GM12892 (cell line): Measurements from ENCODE around the gene PIMREG.

Source experiments
- DNase-seq: peaks from one replicate; pipeline ENCODE4 v3.0.0; 2011; ENCODE audit not compliant: insufficient read length
- FAIRE-seq: peaks from 2 replicates; lab custom pipeline; 2011; peaks lifted over from hg19 to GRCh38; lab: Jason Lieb, UNC
- POLR2A ChIP-seq: IDR thresholded peaks from 2 replicates; pipeline ENCODE4 v1.6.1; 2011; ENCODE audit warnings: low read depth, low read length, control low read depth
- POLR2AphosphoS5 ChIP-seq: IDR thresholded peaks from 2 replicates; pipeline ENCODE4 v1.6.1; 2011; ENCODE audit warnings: low read depth, low read length, control low read depth
- TAF1 ChIP-seq: IDR thresholded peaks from 2 replicates; pipeline ENCODE4 v1.6.1; 2011; ENCODE audit warnings: low read depth, mild to moderate bottlenecking, control low read depth, low read length, borderline replicate concordance

The PIMREG gene

DNA sequence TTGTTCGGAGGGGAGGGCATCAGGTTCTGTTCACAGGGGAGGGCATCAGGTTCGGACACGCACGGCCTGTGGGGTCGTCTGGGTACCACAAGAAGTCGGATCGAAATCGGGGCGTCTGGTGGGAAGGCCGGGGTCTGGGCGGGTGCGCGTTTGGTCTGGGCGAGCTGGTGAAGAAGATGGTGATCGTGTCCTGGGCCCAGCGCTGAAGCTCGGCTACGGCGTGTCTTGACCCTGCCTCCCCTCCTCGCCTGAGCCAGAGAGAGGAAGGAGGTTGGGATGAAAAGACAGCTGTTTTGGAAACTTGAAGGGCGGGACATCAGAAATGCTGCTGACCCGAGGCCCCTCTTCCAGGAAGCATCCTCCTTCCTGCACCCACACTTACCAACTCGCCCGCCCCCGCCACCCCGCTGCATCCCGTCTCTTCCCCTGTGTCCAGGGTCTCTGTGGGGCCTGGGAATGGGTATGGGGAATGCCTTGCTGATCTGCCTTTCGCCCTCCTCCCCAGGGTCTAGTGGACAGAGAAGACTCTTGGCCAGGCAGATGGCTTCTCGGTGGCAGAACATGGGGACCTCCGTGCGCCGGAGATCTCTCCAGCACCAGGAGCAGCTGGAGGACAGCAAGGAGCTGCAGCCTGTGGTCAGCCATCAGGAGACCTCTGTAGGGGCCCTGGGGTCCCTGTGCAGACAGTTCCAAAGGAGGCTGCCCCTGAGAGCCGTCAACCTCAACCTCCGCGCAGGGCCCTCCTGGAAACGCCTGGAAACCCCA is 498 bp downstream of the PIMREG start:
- FAIRE-seq (no peak), DNase-seq (no peak)
- TF ChIP-seq TAF1: 0 out of 2 replicates have a peak, but pooled peaks have one; percentile 6
- TF ChIP-seq POLR2A: no peak
- TF ChIP-seq POLR2AphosphoS5: no peak

DNA sequence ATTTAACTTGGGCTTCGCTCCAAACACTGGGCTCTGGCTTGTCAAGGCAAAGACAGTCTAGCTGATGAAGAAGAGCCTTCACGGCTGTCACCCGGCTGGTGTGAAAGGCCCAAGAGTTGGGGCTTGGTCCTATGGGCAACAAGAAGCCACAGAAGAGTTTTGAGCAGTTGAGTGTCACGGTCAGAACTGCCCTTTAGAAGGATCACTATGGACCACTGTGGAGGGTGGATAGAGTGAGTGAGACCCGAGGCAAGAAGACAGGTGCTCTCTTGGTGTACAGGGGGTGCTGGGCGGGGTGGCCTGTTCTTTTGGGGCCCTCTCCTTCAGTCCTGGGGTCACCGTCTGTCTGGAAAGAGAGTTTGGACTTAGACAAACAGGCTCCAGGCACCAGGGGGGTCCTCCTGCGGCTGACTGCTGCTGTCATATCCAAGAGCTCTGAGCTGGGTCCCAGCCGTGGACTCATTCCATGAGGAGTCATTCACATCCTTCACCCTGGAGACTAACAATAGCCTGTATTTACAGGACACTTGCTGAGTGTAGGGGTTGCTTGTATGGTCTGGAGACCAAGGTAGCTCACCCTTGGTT is 2.4 kb downstream of the PIMREG start:
- no peak for DNase-seq
- no peak for TF ChIP-seq TAF1
- no peak for TF ChIP-seq POLR2A
- TF ChIP-seq POLR2AphosphoS5: no peak
- FAIRE-seq: no peak

DNA sequence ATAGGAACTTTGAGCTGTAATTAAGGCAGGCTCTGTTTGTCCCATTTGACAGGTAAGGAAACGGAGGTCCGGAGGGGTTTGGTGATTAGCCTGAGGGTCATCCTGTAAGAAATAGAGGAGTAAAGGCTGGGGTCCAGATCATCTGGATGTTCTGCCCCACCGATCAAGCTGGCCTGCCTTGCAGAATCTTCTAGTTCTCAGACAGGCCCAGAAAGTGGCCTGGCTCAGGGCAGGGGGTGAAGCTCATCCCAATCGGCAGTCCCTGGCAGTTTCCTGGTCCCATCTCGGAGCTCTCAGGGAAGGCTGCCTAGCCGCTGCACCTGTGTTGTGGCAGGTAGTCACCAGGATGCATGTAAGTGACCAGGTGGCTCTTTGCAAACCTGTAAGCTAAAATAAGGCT is 4.2 kb downstream of the PIMREG start:
- TF ChIP-seq POLR2AphosphoS5 (no peak), TAF1 (no peak), POLR2A (no peak)
- DNase-seq: no peak
- no peak for FAIRE-seq

DNA sequence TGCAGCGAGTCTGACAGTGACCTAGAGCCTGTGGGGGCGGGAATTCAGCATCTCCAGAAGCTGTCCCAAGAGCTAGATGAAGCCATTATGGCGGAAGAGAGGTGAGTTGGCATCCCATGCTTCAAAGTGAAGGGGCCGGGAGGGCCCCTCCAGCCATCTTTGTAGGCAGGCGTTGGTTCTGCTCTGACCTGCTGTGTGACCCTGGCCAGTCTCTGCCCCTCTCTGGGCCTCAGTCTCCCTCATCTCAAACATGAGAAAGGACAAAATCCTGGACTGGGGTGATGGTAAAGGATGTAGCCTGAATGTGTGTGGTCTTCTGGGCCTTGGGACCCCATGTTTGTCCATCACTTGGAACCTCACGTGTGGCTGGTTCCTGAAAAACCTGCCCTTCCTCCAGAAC is 5.1 kb downstream of the PIMREG start:
- TF ChIP-seq POLR2A: no peak
- TF ChIP-seq TAF1: no peak
- TF ChIP-seq POLR2AphosphoS5: no peak
- no peak for FAIRE-seq
- DNase-seq: no peak

DNA sequence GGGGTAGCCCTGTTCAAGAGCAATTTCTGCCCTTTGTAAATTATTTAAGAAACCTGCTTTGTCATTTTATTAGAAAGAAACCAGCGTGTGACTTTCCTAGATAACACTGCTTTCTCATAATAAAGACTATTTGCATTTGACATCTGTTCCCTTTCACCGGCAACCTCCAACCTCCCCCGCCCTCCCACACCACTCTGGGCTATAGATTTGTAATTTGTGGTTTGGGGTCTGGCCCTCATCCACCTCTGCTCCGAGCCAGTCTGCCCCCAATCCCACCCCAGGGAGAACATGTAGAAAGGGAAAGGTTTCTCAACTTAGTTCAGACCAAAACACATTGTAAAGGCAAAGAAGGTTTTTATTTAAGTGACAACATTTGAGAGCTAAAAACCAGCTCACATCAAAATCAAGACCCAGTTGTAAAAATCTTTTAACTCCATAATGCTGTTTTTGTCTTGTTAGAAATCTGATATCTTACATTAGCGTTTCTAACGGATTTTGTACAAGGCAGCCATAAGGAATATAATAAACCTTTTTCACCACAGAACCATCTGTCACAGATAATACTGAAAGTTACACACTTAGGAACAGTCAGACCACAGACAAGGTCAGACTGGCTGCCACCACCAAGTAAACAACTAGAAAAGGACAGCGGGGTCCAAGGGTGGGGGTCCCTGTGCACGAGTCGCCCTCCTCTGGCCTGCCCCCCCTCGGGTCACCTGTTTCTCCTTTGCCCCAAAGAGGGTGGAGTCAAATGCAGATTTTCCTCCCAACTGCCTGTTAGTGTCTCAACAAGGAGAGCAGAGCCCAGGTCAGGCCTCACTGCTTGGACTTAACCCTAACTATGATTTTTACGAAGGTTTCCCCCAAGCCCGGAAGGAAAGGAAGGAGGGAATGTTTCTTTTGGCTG is 6.9 kb downstream of the PIMREG start:
- TF ChIP-seq POLR2A: no peak
- FAIRE-seq: peak; percentile 81
- no peak for DNase-seq

DNA sequence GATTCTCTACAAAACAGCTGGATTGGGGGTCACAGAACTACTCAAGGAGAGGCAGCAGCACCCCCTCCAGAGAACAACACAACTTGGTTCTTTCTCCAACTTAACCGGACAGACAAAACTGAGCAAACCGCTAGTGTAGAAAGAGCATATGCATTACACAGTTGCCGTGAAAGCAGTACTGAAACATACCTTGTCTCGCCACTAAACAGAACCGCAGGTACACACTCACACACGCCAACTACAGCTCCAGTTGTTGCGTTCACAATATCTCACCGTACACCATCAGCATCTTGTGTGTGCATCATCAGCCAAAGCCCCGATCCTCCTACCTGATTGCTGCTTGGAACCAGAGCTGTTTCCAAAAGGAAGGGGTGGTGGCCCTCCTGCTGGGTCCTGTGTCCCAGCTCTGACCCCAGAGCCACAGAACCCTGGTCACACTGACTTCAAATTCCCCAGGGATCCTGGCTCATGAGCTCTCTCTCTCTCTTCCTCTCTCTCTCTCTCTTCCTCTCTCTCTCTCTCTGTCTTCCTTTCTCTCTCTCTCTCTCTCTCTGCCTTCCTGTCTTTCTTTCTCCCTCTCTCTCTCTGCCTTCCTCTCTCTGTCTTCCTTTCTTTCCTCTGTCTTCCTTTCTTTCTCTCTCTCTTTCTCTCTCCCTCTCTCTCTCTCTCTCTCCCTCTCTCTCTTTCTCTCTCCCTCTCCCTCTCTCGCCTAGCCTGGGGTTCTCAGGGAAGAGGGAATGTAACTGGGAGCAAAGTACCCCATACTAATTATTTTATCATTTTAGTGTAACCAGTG is 8.4 kb downstream of the PIMREG start:
- no peak for TF ChIP-seq POLR2AphosphoS5
- no peak for TF ChIP-seq TAF1
- TF ChIP-seq POLR2A: no peak
- DNase-seq (no peak), FAIRE-seq (peak; percentile 87)

DNA sequence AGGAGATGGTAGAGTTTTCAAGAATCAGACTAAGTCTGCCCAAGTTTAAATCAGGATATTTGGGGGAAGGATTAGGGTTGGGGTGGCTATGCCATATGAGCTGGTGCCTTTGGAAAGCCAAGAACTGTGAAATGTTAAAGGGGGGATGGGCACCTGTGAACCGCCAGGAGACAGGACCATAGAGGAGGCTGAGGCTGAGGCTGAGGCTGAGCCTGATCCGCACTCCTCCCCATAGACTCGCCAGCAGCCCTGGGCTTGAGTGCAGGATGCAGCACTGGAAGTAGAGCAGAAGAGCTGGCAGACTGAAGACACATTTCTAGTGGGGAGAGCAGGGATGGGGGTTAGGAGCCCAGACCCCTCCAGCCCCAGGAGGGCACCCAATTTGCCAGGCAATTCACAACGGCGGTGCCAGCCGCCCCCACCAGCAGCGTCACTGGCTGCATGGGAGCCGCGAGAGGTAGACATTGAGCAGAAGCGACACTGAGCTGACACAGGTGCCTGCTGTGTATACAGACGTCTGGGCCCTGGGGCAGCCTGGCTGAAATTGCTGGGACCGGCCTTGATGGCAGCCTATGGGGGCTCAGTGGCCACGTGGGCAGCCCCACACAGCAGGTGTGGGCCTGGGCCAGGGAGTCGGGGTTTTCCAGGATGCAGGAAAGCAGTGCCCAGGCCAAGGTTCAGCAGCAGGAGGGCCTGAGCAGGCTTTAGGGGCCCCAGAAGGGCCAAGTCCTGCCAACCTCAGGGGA is 9.2 kb downstream of the PIMREG start:
- FAIRE-seq (no peak), DNase-seq (no peak)
- TF ChIP-seq TAF1 (no peak), POLR2A (no peak), POLR2AphosphoS5 (no peak)

DNA sequence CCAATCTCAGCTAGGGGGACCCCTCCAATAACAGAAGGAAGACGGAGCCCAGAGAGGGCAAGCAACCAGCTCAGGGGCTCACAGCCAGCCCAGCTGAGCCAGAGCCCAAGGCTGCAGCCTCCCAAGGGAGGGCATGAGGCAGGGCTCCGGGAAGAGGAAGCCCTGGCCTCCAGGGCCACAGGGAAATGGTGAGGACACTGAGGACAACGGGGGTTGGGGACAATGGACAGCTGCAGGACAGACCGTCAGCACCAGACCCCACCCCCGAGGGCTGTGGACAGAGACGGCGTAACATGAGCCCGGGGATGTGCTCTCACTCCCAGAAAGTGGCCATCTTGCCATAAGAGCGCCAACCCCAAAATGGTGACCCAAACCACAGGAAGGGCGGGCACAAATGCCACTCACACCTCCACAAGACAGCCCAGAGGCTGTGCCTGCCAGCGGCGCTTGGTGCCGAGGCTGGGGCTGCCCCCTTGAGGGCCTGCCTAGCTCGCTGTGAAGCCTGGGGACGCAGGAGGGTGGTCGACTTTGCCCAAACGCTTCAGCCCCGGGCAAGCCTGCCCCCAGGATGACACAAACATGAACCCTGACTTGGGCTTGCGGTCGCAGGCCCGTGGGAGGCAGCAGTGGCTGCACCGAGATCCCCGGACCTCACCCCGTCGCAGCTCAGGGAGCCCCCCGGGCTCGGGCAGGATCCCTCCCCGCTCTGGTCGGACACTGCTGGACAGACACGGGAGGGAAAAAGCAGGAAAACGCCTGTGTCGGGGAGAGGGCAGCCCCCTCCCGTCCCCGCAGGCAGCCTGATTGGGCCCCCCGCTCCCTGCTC is 10.5 kb downstream of the PIMREG start:
- FAIRE-seq (no peak), DNase-seq (no peak)
- TF ChIP-seq POLR2AphosphoS5 (no peak), TAF1 (no peak), POLR2A (no peak)

DNA sequence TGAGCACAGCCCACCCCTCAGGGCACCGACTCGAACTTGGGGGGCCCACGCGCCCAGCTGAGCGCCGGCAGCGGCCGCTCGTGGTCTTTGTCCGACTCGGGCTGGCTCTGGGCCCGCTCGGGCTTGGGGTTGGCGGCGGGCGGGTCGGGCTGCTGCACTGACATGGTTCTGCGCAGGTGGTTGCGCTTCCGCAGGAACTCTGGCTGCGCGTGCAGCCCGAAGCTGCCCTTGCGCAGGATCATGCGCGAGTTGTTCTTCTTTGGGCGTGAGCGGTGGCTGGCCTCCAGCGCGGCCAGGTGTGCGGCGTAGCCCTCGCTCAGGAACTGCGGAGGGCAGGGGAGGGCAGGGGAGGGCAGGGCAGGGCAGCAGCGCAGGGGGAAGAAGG is 11.1 kb downstream of the PIMREG start:
- no peak for DNase-seq
- TF ChIP-seq TAF1: no peak
- TF ChIP-seq POLR2A: no peak
- TF ChIP-seq POLR2AphosphoS5: no peak
- peak; percentile 36 for FAIRE-seq

DNA sequence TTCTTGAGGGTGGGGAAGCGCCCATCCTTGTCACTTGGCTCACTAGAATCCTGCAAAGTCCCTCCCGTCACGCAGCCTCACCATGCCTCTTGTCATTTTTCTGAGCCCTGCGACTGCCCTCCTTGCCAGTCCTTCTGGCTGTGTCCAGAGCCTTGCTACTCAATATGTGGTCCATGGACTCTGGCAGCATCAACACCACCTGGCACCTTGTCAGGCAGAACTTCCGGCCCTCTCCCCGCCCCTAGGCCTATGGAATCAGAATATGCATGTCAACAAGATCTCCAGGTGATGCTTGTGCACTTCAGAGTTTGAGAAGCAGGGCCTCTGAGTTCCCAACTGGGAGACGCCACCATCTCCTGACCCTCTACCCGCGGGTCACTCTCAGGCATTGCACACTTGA is 12.1 kb downstream of the PIMREG start:
- FAIRE-seq: no peak
- TF ChIP-seq POLR2A (no peak), TAF1 (no peak), POLR2AphosphoS5 (no peak)
- no peak for DNase-seq
